Measurements from ENCODE around the gene C11orf58.

C11orf58 gene

DNA sequence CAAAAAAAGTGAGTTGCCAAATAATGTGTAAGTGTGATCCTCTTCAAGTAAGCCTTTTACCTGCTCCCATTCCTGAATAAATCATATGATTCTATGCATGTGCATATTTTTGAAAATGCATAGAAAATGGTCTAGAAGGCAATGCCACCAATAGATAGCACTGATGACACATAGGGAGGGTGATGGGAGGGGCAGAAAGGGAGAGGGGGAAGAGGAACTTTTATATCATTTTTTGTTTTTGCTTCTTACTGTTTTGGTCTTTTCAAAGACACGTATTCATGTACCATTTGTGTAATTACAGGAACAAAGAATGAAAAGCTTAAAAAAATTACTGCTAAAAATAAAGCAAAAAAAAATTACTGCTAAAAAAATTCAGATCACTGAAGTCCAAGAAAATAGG is 60.8 kb downstream of the C11orf58 start:
- no peak overlapping the region for H3K27ac ChIP-seq (ENCODE audit: low read length)
- H3K4me3 ChIP-seq (ENCODE audit: low read length): no peak overlapping the region
- no peaks in the 10 kb centered on the region for H3K36me3 ChIP-seq (ENCODE audit: insufficient read depth, low read depth, low read length)
- no peaks in the 10 kb centered on the region for H3K4me1 ChIP-seq (ENCODE audit: insufficient read depth, low read length)
- no peak overlapping the region for H3K9ac ChIP-seq (ENCODE audit: low read depth, low read length)
- H3K27me3 ChIP-seq (ENCODE audit: insufficient read depth, low read length): no peaks in the 10 kb centered on the region
- no peaks in the 10 kb centered on the region for H3K9me3 ChIP-seq (ENCODE audit: insufficient read depth, low read depth, low read length)

DNA sequence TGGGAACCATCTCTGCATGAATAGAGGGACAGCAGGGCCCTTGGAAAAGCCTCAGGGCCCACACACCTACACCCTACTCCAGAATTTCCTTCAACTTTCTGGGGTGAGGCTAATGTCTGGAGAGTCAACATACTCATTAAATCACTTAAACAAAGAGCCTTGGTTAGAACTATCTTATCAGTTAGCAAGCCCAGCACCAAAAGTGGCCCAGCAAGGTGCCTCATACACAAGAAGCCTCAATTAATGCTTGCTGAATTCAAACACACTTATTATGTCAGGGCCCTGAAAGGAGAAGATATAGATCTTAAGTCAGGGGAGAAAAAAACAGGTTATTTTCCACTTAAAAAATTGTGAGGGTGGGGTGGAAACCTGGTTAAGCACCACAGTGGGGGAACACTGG is 61.4 kb downstream of the C11orf58 start:
- H3K9ac ChIP-seq (ENCODE audit: low read depth, low read length): no peak overlapping the region
- H3K9me3 ChIP-seq (ENCODE audit: insufficient read depth, low read depth, low read length): no peaks in the 10 kb centered on the region
- H3K27ac ChIP-seq (ENCODE audit: low read length): no peak overlapping the region

DNA sequence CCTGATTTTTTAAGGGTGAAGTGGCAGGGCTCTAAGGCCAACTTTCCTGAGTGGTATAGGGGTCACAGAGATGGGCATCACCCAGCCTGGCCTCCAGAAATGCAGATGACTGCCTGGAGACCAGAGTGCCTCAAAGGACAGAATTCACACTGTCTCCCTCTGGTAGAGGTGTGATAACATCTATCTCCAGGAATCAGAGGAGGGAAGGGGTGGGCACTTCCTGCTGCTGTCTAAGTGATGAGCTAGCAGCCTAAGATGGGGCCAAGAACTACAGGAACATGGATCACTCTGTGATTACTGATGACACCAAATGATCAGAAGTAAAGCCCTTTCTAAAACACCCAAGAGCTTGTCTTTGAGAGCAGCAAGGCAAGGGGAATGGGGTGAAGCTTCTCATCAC is 61.9 kb downstream of the C11orf58 start:
- H3K4me1 ChIP-seq (ENCODE audit: insufficient read depth, low read length): no peaks in the 10 kb centered on the region
- H3K27ac ChIP-seq (ENCODE audit: low read length): no peak overlapping the region
- H3K36me3 ChIP-seq (ENCODE audit: insufficient read depth, low read depth, low read length): no peaks in the 10 kb centered on the region
- H3K27me3 ChIP-seq (ENCODE audit: insufficient read depth, low read length): no peaks in the 10 kb centered on the region
- H3K9ac ChIP-seq (ENCODE audit: low read depth, low read length): no peak overlapping the region
- no peaks in the 10 kb centered on the region for H3K9me3 ChIP-seq (ENCODE audit: insufficient read depth, low read depth, low read length)
- H3K4me3 ChIP-seq (ENCODE audit: low read length): no peak overlapping the region

More for the DNA sequence above, 61.4 kb downstream of the C11orf58 start:
- no peaks in the 10 kb centered on the region for H3K27me3 ChIP-seq (ENCODE audit: insufficient read depth, low read length)
- H3K36me3 ChIP-seq (ENCODE audit: insufficient read depth, low read depth, low read length): no peaks in the 10 kb centered on the region
- no peaks in the 10 kb centered on the region for H3K4me1 ChIP-seq (ENCODE audit: insufficient read depth, low read length)
- H3K4me3 ChIP-seq (ENCODE audit: low read length): no peak overlapping the region

DNA sequence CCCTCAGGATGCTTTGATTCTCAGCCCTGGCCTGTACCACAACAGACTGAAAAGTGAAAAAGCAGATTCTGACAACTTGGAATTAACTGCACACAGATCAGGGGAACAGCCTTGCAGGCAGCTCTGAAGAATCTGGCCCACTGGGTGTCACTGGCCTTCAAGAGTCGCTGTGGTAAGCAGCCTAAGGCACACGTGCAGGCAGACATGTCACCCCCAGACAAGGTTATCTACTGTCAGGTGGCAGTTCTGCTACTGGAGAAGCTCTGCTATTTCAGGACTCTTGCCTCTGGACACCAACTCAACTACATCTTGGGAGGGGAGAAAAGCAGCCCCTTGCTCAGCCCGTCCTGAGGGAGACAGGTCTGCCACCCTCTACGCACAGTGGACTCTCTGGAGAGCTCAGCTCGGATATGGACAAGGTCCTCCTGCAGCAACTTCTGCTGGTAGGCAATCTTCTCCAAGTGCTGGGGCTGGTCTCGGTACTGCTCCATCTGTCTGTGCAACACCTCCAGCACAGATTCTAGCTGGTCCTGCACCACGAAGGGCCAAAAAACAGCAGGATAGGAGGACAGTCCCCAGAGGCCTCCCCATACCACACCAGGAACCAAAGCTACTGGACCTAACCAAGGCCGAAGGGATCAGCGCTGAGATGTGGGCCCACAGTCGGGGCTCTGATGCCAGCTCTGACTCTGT is 63.0 kb downstream of the C11orf58 start:
- H3K4me1 ChIP-seq (ENCODE audit: insufficient read depth, low read length): no peaks in the 10 kb centered on the region
- H3K36me3 ChIP-seq (ENCODE audit: insufficient read depth, low read depth, low read length): no peaks in the 10 kb centered on the region
- no peaks in the 10 kb centered on the region for H3K9me3 ChIP-seq (ENCODE audit: insufficient read depth, low read depth, low read length)
- no peak overlapping the region for H3K27ac ChIP-seq (ENCODE audit: low read length)
- H3K27me3 ChIP-seq (ENCODE audit: insufficient read depth, low read length): no peaks in the 10 kb centered on the region
- H3K9ac ChIP-seq (ENCODE audit: low read depth, low read length): no peak overlapping the region
- no peak overlapping the region for H3K4me3 ChIP-seq (ENCODE audit: low read length)

DNA sequence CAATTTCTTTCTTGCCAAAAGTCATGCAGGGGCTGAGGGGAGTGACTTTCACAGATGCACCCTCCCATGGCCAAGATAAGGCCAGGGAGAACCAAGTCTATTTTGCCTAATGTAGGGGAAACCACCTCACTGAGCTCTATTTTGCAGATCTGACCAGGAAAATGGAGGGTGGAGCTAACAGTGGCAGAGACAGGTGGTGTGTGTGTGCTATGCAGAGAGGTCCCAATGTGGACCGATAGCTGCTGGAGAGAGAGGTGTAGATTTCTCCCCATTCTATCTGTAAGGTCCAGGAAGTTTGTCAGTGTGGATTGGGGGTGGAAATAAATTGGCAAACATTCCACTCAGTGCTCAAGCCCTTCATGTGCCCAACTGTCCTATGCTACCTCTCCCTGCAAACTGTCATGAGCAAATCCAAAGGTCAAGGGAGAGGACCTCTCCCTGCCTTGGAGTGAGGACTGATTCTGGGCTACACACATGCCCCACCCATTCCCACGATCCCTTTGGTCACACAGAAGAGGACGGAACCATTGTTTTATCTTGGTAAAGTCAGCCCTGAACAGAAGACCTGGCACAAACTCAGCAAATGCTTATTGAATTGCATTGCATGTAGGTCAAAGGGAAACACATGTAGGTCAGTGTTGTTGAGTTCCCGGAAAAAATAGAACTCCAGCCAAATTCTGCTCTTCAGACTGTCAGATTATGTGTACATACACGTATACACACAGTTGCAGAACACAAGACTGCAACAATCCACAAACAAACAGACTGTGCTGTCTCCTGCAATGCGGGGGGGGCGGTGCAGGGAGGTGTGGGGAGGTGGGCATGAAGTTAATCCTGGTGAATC is 65.9 kb downstream of the C11orf58 start:
- no peaks in the 10 kb centered on the region for H3K9me3 ChIP-seq (ENCODE audit: insufficient read depth, low read depth, low read length)
- H3K36me3 ChIP-seq (ENCODE audit: insufficient read depth, low read depth, low read length): no peaks in the 10 kb centered on the region; the same call in 1 of the 2 replicates
- no peak overlapping the region for H3K4me3 ChIP-seq (ENCODE audit: low read length)
- H3K9ac ChIP-seq (ENCODE audit: low read depth, low read length): no peak overlapping the region
- no peaks in the 10 kb centered on the region for H3K4me1 ChIP-seq (ENCODE audit: insufficient read depth, low read length)
- no peaks in the 10 kb centered on the region for H3K27me3 ChIP-seq (ENCODE audit: insufficient read depth, low read length)
- H3K27ac ChIP-seq (ENCODE audit: low read length): no peak overlapping the region

DNA sequence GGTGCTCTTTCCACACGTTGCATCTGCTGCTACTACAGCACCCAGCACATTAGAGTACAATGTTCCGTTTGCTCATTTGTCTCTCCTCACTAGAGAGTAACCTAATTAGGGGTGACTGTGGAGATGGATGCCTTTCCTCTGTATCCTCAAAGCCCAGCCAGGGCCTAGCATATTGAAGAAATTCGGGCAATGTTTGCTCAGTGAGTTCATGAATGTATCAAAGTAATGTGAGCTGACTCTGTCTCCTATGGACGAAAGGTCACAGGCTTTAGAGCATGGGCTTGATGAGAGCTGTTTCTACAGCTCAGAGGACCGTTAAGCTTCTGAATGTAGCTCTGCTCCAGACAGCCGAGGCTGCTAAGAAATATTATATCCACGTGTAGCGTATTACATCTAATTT is 67.5 kb downstream of the C11orf58 start:
- Histone ChIP-seq H3K9ac (ENCODE audit: low read depth, low read length) (no peak overlapping the region), H3K36me3 (ENCODE audit: insufficient read depth, low read depth, low read length) (no peaks in the 10 kb centered on the region; the same call in 1 of the 2 replicates), H3K27ac (ENCODE audit: low read length) (no peak overlapping the region), H3K4me1 (ENCODE audit: insufficient read depth, low read length) (no peaks in the 10 kb centered on the region), H3K27me3 (ENCODE audit: insufficient read depth, low read length) (no peaks in the 10 kb centered on the region), H3K4me3 (ENCODE audit: low read length) (no peak overlapping the region), H3K9me3 (ENCODE audit: insufficient read depth, low read depth, low read length) (no peaks in the 10 kb centered on the region)

DNA sequence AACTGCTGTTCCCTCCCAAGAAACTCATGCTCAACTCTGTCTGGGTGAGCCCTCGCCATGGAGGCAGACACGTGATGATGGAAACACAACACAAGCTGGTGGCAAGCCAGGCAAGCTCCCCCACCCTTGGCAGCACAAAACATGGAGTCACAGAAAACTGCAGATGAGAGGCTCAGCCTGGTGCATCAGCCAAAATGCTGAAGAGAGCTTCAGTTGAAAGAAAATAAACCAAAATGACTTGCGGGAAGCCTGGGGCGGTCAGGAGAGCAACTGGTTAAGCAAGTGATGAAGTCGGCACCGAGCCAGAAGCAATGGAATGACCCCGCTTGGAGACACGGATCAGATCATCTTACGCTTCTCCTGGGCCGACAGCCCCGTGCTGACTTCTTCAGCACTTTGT is 68.3 kb downstream of the C11orf58 start:
- no peaks in the 10 kb centered on the region for H3K9me3 ChIP-seq (ENCODE audit: insufficient read depth, low read depth, low read length)
- H3K9ac ChIP-seq (ENCODE audit: low read depth, low read length): no peak overlapping the region
- no peak overlapping the region for H3K4me3 ChIP-seq (ENCODE audit: low read length)
- H3K4me1 ChIP-seq (ENCODE audit: insufficient read depth, low read length): no peaks in the 10 kb centered on the region
- no peak overlapping the region for H3K27ac ChIP-seq (ENCODE audit: low read length)
- H3K36me3 ChIP-seq (ENCODE audit: insufficient read depth, low read depth, low read length): no peaks in the 10 kb centered on the region; the same call in 1 of the 2 replicates
- H3K27me3 ChIP-seq (ENCODE audit: insufficient read depth, low read length): no peaks in the 10 kb centered on the region

DNA sequence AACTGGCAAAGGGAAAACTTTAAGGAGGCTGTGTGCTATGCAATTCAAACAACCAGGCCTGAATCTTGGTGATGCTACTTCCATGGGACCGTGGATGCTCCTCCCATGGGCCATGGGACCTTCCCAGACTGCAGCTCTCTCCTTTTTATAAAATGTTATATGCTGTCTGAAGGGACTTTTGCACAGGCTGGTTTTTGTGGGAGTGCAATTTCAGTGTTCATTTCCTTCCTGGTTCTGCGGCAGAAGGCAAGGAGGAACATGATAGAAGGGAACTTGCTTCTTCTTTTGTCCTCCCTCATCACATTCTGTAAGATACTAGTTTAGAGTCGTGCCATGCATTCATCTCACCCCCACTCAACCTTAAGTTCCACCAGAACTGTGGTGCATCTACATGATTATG is 68.9 kb downstream of the C11orf58 start:
- no peak overlapping the region for H3K9ac ChIP-seq (ENCODE audit: low read depth, low read length)
- H3K27ac ChIP-seq (ENCODE audit: low read length): no peak overlapping the region
- no peaks in the 10 kb centered on the region for H3K27me3 ChIP-seq (ENCODE audit: insufficient read depth, low read length)
- H3K4me3 ChIP-seq (ENCODE audit: low read length): no peak overlapping the region
- no peaks in the 10 kb centered on the region for H3K4me1 ChIP-seq (ENCODE audit: insufficient read depth, low read length)
- no peaks in the 10 kb centered on the region for H3K9me3 ChIP-seq (ENCODE audit: insufficient read depth, low read depth, low read length)
- no peaks in the 10 kb centered on the region; the same call in 1 of the 2 replicates for H3K36me3 ChIP-seq (ENCODE audit: insufficient read depth, low read depth, low read length)

All from iPS-20b (cell line).